Prostate gland (tissue), 2 donors: ENCODE data around the gene IER3.
"Not testable (repeated sequence)": the region's sequence is repeated elsewhere in the genome, so short reads cannot be mapped to it uniquely, and the experiment has no call there.

Experiments used
- CTCF ChIP-seq, 4 experiments: fragments of 200-600 bp in 2 of 4; fragments of 450-650 bp in 2 of 4; sonication (generic) in 2 of 4; IDR thresholded peaks; 1 replicate in 3 of 4; 2 replicates in 1 of 4; pipeline ENCODE4 v1.5.1; 2016 to 2019; ENCODE audit warnings: antibody characterized with exemption in 4 of 4, mild to moderate bottlenecking in 2 of 4, moderate library complexity in 2 of 4
- POLR2A ChIP-seq: fragments of 450-650 bp; IDR thresholded peaks from one replicate; pipeline ENCODE4 v1.6.1; 2016; ENCODE audit warnings: antibody characterized with exemption, mild to moderate bottlenecking
- POLR2AphosphoS5 ChIP-seq: sonication (generic); formaldehyde crosslinking; IDR thresholded peaks from one replicate; pipeline ENCODE4 v1.6.1; 2017; ENCODE audit warnings: antibody characterized with exemption

- not testable (repeated sequence) for TF ChIP-seq CTCF (IDR thresholded peaks at IDR 0.05); POLR2A; POLR2AphosphoS5
Measured at GRCh38 chr6:30722025-30722279, 22.4 kb downstream of the IER3 start.
